Measurements from ENCODE around the gene LMAN2L.

DNA sequence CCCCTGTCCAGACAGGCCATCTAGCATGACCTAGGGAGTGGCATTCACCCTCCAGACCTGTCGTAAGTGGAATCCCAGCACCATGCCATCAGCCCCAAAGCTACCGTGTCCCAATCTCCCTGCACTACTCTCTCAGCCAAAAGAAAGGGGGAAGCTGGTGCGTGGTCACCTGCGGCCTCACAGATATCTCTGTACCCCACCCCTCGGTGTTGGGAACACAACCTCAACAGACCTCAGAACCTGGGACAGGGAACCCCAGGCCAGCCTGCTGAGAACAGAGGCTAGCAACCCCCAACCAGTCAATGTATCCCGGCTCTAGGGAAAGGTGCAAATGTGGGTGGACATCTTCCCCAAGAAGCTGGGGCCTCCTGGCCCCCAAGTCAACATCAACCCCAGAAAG lies 38.2 kb downstream of the LMAN2L start:
- TF ChIP-seq, protein P1, sequence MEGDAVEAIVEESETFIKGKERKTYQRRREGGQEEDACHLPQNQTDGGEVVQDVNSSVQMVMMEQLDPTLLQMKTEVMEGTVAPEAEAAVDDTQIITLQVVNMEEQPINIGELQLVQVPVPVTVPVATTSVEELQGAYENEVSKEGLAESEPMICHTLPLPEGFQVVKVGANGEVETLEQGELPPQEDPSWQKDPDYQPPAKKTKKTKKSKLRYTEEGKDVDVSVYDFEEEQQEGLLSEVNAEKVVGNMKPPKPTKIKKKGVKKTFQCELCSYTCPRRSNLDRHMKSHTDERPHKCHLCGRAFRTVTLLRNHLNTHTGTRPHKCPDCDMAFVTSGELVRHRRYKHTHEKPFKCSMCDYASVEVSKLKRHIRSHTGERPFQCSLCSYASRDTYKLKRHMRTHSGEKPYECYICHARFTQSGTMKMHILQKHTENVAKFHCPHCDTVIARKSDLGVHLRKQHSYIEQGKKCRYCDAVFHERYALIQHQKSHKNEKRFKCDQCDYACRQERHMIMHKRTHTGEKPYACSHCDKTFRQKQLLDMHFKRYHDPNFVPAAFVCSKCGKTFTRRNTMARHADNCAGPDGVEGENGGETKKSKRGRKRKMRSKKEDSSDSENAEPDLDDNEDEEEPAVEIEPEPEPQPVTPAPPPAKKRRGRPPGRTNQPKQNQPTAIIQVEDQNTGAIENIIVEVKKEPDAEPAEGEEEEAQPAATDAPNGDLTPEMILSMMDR (IDR thresholded peaks at IDR 0.05): no peak
- no peak for TF ChIP-seq POLR2A (IDR thresholded peaks at IDR 0.05)
